HepG2 (cell line): ENCODE results near the gene FLRT2. TPM values are rescaled to one million over a fixed set of nuclear protein-coding genes. Genes with fewer than 3 reads are reported as not detected.

Experiments
- RARA ChIP-seq: IDR thresholded peaks from 2 replicates; pipeline ENCODE4 v1.6.1; 2016; ENCODE audit warnings: missing genetic modification reagents, missing compliant biosample characterization
- ZNF652 ChIP-seq: IDR thresholded peaks from 2 replicates; pipeline ENCODE4 v1.6.1; 2016; ENCODE audit warnings: low read depth, borderline replicate concordance
- ZSCAN9 ChIP-seq: IDR thresholded peaks from 2 replicates; pipeline ENCODE4 v1.6.1; 2016; ENCODE audit warnings: borderline replicate concordance
- polyA plus RNA-seq, 8 experiments: library from polyadenylated mRNA; depleted of rRNA in 3 of 8; stranded (reverse) in 7 of 8; unstranded in 1 of 8; fragments of >200 nt; fragmentation: Illumina TruSeq in 4 of 8; extraction: Trizol in 4 of 8; gene quantifications; 2 replicates each; pipeline versions ENCODE4 v1.2.1 to v1.2.3, GENCODE V29; 2011 to 2016; ENCODE audit warnings: low read depth in 4 of 8, missing spikeins in 1 of 8, mixed read lengths in 1 of 8; ENCODE audit not compliant: insufficient read depth in 1 of 8
- total RNA-seq, 5 experiments: library from RNA; depleted of rRNA; stranded (reverse); fragments of >200 nt; fragmentation: Illumina TruSeq; extraction: Trizol; gene quantifications; 2 replicates each; pipeline ENCODE4 v1.2.3, GENCODE V29; 2016; ENCODE audit warnings: low read depth in 1 of 5
- TF ChIP-seq, protein P1 (sequence below): sonication (generic); formaldehyde crosslinking; IDR thresholded peaks from 2 replicates; pipeline ENCODE4 v1.9.0; 2021; ENCODE audit warnings: mild to moderate bottlenecking, missing genetic modification reagents
- TF ChIP-seq, protein P2 (sequence below): sonication (generic); formaldehyde crosslinking; conservative IDR thresholded peaks from 2 replicates; pipeline ENCODE4 v1.4.0; 2020; ENCODE audit warnings: mild to moderate bottlenecking, missing genetic modification reagents, moderate library complexity
- TF ChIP-seq, protein P3 (sequence below): sonication (generic); formaldehyde crosslinking; IDR thresholded peaks from 2 replicates; pipeline ENCODE4 v1.4.0; 2020; ENCODE audit warnings: missing genetic modification reagents
- TF ChIP-seq, protein P4 (sequence below): IDR thresholded peaks from 2 replicates; pipeline ENCODE4 v1.6.1; 2016; ENCODE audit warnings: low read depth, missing genetic modification reagents, missing compliant biosample characterization
- TF ChIP-seq, protein P5 (sequence below): sonication (generic); formaldehyde crosslinking; IDR thresholded peaks from 2 replicates; pipeline ENCODE4 v1.9.0; 2022; ENCODE audit warnings: missing genetic modification reagents, mild to moderate bottlenecking, borderline replicate concordance

Gene FLRT2
- total and polyA plus RNA-seq, 2 of the 13 experiments (the other 11 are each of a cell fraction or from before 2014, with no cell fraction given): not detected

DNA sequence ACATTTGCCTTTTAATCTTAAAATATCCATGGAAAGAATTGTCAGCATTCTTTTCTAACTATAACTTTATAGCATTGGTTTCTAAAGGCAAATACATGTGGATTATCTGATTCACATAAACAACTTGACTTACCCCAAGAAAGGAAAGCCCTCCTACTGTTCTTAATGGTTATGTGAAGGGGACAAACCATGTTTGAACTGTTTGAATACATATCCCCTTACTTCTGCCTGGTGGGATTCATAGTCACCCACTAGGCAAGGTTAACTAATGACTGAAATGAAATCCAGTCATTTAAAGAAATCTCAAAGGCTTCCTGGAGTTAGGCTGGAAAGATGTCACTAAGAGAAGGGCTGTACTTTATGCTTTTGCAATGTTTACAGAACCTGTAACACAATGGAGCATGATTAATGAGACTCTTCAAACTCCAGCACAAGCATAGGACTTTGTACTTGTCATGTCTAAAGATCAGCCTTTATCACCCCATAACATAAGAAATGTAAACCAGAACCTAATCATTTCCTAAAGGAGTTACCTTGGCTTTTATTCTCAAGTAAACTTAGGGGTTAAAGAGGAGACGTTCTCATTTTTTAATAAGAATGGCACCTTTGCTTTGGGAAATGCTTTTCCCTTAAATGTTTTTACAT is 10.2 kb upstream of the FLRT2 start (continued):
- TF ChIP-seq, protein P1, sequence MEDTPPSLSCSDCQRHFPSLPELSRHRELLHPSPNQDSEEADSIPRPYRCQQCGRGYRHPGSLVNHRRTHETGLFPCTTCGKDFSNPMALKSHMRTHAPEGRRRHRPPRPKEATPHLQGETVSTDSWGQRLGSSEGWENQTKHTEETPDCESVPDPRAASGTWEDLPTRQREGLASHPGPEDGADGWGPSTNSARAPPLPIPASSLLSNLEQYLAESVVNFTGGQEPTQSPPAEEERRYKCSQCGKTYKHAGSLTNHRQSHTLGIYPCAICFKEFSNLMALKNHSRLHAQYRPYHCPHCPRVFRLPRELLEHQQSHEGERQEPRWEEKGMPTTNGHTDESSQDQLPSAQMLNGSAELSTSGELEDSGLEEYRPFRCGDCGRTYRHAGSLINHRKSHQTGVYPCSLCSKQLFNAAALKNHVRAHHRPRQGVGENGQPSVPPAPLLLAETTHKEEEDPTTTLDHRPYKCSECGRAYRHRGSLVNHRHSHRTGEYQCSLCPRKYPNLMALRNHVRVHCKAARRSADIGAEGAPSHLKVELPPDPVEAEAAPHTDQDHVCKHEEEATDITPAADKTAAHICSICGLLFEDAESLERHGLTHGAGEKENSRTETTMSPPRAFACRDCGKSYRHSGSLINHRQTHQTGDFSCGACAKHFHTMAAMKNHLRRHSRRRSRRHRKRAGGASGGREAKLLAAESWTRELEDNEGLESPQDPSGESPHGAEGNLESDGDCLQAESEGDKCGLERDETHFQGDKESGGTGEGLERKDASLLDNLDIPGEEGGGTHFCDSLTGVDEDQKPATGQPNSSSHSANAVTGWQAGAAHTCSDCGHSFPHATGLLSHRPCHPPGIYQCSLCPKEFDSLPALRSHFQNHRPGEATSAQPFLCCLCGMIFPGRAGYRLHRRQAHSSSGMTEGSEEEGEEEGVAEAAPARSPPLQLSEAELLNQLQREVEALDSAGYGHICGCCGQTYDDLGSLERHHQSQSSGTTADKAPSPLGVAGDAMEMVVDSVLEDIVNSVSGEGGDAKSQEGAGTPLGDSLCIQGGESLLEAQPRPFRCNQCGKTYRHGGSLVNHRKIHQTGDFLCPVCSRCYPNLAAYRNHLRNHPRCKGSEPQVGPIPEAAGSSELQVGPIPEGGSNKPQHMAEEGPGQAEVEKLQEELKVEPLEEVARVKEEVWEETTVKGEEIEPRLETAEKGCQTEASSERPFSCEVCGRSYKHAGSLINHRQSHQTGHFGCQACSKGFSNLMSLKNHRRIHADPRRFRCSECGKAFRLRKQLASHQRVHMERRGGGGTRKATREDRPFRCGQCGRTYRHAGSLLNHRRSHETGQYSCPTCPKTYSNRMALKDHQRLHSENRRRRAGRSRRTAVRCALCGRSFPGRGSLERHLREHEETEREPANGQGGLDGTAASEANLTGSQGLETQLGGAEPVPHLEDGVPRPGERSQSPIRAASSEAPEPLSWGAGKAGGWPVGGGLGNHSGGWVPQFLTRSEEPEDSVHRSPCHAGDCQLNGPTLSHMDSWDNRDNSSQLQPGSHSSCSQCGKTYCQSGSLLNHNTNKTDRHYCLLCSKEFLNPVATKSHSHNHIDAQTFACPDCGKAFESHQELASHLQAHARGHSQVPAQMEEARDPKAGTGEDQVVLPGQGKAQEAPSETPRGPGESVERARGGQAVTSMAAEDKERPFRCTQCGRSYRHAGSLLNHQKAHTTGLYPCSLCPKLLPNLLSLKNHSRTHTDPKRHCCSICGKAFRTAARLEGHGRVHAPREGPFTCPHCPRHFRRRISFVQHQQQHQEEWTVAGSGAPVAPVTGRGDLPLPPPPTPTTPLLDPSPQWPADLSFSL: no peak
- TF ChIP-seq, protein P2, sequence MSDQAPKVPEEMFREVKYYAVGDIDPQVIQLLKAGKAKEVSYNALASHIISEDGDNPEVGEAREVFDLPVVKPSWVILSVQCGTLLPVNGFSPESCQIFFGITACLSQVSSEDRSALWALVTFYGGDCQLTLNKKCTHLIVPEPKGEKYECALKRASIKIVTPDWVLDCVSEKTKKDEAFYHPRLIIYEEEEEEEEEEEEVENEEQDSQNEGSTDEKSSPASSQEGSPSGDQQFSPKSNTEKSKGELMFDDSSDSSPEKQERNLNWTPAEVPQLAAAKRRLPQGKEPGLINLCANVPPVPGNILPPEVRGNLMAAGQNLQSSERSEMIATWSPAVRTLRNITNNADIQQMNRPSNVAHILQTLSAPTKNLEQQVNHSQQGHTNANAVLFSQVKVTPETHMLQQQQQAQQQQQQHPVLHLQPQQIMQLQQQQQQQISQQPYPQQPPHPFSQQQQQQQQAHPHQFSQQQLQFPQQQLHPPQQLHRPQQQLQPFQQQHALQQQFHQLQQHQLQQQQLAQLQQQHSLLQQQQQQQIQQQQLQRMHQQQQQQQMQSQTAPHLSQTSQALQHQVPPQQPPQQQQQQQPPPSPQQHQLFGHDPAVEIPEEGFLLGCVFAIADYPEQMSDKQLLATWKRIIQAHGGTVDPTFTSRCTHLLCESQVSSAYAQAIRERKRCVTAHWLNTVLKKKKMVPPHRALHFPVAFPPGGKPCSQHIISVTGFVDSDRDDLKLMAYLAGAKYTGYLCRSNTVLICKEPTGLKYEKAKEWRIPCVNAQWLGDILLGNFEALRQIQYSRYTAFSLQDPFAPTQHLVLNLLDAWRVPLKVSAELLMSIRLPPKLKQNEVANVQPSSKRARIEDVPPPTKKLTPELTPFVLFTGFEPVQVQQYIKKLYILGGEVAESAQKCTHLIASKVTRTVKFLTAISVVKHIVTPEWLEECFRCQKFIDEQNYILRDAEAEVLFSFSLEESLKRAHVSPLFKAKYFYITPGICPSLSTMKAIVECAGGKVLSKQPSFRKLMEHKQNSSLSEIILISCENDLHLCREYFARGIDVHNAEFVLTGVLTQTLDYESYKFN (CRISPR knock-in tag): peak; percentile 91
- TF ChIP-seq, protein P3, sequence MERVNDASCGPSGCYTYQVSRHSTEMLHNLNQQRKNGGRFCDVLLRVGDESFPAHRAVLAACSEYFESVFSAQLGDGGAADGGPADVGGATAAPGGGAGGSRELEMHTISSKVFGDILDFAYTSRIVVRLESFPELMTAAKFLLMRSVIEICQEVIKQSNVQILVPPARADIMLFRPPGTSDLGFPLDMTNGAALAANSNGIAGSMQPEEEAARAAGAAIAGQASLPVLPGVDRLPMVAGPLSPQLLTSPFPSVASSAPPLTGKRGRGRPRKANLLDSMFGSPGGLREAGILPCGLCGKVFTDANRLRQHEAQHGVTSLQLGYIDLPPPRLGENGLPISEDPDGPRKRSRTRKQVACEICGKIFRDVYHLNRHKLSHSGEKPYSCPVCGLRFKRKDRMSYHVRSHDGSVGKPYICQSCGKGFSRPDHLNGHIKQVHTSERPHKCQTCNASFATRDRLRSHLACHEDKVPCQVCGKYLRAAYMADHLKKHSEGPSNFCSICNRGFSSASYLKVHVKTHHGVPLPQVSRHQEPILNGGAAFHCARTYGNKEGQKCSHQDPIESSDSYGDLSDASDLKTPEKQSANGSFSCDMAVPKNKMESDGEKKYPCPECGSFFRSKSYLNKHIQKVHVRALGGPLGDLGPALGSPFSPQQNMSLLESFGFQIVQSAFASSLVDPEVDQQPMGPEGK (CRISPR knock-in tag): peak; percentile 21; the same call in 1 of the 2 replicates
- peak; percentile 65; the same call in 1 of the 2 replicates for TF ChIP-seq ZSCAN9 (CRISPR knock-in tag)
- TF ChIP-seq, protein P4, sequence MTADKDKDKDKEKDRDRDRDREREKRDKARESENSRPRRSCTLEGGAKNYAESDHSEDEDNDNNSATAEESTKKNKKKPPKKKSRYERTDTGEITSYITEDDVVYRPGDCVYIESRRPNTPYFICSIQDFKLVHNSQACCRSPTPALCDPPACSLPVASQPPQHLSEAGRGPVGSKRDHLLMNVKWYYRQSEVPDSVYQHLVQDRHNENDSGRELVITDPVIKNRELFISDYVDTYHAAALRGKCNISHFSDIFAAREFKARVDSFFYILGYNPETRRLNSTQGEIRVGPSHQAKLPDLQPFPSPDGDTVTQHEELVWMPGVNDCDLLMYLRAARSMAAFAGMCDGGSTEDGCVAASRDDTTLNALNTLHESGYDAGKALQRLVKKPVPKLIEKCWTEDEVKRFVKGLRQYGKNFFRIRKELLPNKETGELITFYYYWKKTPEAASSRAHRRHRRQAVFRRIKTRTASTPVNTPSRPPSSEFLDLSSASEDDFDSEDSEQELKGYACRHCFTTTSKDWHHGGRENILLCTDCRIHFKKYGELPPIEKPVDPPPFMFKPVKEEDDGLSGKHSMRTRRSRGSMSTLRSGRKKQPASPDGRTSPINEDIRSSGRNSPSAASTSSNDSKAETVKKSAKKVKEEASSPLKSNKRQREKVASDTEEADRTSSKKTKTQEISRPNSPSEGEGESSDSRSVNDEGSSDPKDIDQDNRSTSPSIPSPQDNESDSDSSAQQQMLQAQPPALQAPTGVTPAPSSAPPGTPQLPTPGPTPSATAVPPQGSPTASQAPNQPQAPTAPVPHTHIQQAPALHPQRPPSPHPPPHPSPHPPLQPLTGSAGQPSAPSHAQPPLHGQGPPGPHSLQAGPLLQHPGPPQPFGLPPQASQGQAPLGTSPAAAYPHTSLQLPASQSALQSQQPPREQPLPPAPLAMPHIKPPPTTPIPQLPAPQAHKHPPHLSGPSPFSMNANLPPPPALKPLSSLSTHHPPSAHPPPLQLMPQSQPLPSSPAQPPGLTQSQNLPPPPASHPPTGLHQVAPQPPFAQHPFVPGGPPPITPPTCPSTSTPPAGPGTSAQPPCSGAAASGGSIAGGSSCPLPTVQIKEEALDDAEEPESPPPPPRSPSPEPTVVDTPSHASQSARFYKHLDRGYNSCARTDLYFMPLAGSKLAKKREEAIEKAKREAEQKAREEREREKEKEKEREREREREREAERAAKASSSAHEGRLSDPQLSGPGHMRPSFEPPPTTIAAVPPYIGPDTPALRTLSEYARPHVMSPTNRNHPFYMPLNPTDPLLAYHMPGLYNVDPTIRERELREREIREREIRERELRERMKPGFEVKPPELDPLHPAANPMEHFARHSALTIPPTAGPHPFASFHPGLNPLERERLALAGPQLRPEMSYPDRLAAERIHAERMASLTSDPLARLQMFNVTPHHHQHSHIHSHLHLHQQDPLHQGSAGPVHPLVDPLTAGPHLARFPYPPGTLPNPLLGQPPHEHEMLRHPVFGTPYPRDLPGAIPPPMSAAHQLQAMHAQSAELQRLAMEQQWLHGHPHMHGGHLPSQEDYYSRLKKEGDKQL (CRISPR knock-in tag): 0 out of 2 replicates have a peak, but pooled peaks have one; percentile 61
- TF ChIP-seq, protein P5, sequence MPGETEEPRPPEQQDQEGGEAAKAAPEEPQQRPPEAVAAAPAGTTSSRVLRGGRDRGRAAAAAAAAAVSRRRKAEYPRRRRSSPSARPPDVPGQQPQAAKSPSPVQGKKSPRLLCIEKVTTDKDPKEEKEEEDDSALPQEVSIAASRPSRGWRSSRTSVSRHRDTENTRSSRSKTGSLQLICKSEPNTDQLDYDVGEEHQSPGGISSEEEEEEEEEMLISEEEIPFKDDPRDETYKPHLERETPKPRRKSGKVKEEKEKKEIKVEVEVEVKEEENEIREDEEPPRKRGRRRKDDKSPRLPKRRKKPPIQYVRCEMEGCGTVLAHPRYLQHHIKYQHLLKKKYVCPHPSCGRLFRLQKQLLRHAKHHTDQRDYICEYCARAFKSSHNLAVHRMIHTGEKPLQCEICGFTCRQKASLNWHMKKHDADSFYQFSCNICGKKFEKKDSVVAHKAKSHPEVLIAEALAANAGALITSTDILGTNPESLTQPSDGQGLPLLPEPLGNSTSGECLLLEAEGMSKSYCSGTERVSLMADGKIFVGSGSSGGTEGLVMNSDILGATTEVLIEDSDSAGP (CRISPR knock-in tag): no peak
- TF ChIP-seq ZNF652 (CRISPR knock-in tag): peak; percentile 87
- peak; percentile 78 for TF ChIP-seq RARA (CRISPR knock-in tag)
